Glutamatergic neuron (in vitro differentiated cells): Measurements from ENCODE around the gene ACAD10. TPM values are rescaled to one million over a fixed set of nuclear protein-coding genes. Genes with fewer than 3 reads are reported as not detected.

Source experiments
- DNase-seq: peaks from one replicate; pipeline ENCODE4 v3.0.0; 2022
- H3K27ac Mint-ChIP-seq: one replicate; pipeline ENCODE4 v1.8.0; 2020; ENCODE audit warnings: mild to moderate bottlenecking, mixed read lengths, inconsistent platforms; ENCODE audit not compliant: unreplicated experiment
- H3K27me3 Mint-ChIP-seq: one replicate; pipeline ENCODE4 v1.8.0; 2020; ENCODE audit warnings: mild to moderate bottlenecking, moderate library complexity, mixed read lengths, inconsistent platforms; ENCODE audit not compliant: unreplicated experiment
- H3K36me3 Mint-ChIP-seq: one replicate; pipeline ENCODE4 v1.8.0; 2020; ENCODE audit warnings: mild to moderate bottlenecking, mixed read lengths, inconsistent platforms; ENCODE audit not compliant: unreplicated experiment
- H3K4me1 Mint-ChIP-seq: one replicate; pipeline ENCODE4 v1.8.0; 2020; ENCODE audit warnings: mild to moderate bottlenecking, low read depth, mixed read lengths, inconsistent platforms; ENCODE audit not compliant: unreplicated experiment
- H3K4me3 Mint-ChIP-seq: one replicate; pipeline ENCODE4 v1.8.0; 2020; ENCODE audit warnings: mild to moderate bottlenecking, mixed read lengths, inconsistent platforms; ENCODE audit not compliant: unreplicated experiment
- H3K9me3 Mint-ChIP-seq: one replicate; pipeline ENCODE4 v1.8.0; 2020; ENCODE audit warnings: mild to moderate bottlenecking, moderate library complexity, mixed read lengths, inconsistent platforms; ENCODE audit not compliant: unreplicated experiment
- CTCF ChIP-seq: fragments of 200-600 bp; sonication (generic); IDR thresholded peaks from one replicate; pipeline ENCODE4 v1.5.0; 2021; ENCODE audit not compliant: partially characterized antibody, unreplicated experiment
- long read RNA-seq: library from polyadenylated mRNA; unstranded; transcript quantifications from one replicate; pipeline ENCODE4 v2.0.0, GENCODE V29; 2020; ENCODE audit not compliant: unreplicated experiment
- total RNA-seq: library from RNA; stranded (reverse); fragmentation: NEBNext Ultra II Directional; extraction: Animal tissue kit (Norgen Biotek cat#: 25700); gene quantifications from one replicate; pipeline ENCODE4 v1.2.1, GENCODE V29; 2021; ENCODE audit not compliant: unreplicated experiment

The ACAD10 gene
- total RNA-seq, result 35.9 TPM
- long read RNA-seq, partial matches to known transcripts, result 2 of 5 reads
- long read RNA-seq, other reads (novel, unspliced or antisense), result 3 of 5 reads

GRCh38 chr12:111685811-111686573, at the start of gene ACAD10, which contains the start of gene BRAP:
Gene ACAD10 (plus strand): TSS chr12:111686053. CDS start chr12:111692710, 6,657 bp downstream.
Gene BRAP (minus strand): TSS chr12:111685956. CDS start chr12:111685792, 164 bp downstream.
- no peaks in the 10 kb centered on the region for H3K27me3 Mint-ChIP-seq
- no peaks in the 10 kb centered on the region for H3K36me3 Mint-ChIP-seq
- peak within 1 kb of the TSS; percentile 99 for H3K4me3 Mint-ChIP-seq
- DNase-seq, result peak; percentile 96
- peaks cover 9% of the 10 kb centered on the region for H3K4me1 Mint-ChIP-seq
- peak within 1 kb of the TSS; percentile 93 for H3K27ac Mint-ChIP-seq
- H3K9me3 Mint-ChIP-seq, result peaks cover 4% of the 10 kb centered on the region
- no peak for TF ChIP-seq CTCF

GRCh38 chr12:111636209-111636945, 49.5 kb upstream of the ACAD10 start:
- H3K27ac Mint-ChIP-seq, result peak overlapping the region; percentile 10
- H3K4me3 Mint-ChIP-seq, result peak overlapping the region; percentile 72
- no peaks in the 10 kb centered on the region for H3K9me3 Mint-ChIP-seq
- DNase-seq, result peak; percentile 29
- no peak for TF ChIP-seq CTCF
- H3K27me3 Mint-ChIP-seq, result peaks cover 2% of the 10 kb centered on the region
- H3K36me3 Mint-ChIP-seq, result no peaks in the 10 kb centered on the region
- H3K4me1 Mint-ChIP-seq, result peaks cover 15% of the 10 kb centered on the region

GRCh38 chr12:111638556-111638955, 47.3 kb upstream of the ACAD10 start:
- Mint-ChIP-seq H3K27me3 (peaks cover 2% of the 10 kb centered on the region), H3K9me3 (no peaks in the 10 kb centered on the region), H3K36me3 (no peaks in the 10 kb centered on the region), H3K4me1 (peaks cover 15% of the 10 kb centered on the region), H3K4me3 (no peak overlapping the region), H3K27ac (no peak overlapping the region)
- DNase-seq, result no peak
- no peak for TF ChIP-seq CTCF

- no peak for TF ChIP-seq CTCF
- Mint-ChIP-seq H3K4me3 (no peak overlapping the region), H3K9me3 (no peaks in the 10 kb centered on the region), H3K4me1 (peaks cover 15% of the 10 kb centered on the region), H3K36me3 (no peaks in the 10 kb centered on the region), H3K27ac (no peak overlapping the region), H3K27me3 (peaks cover 2% of the 10 kb centered on the region)
- no peak for DNase-seq
Observed at GRCh38 chr12:111640506-111640905, 45.3 kb upstream of the ACAD10 start.
